Ishikawa (cell line): ENCODE data around the gene KIRREL3.

Experiments used
- CEBPB ChIP-seq: IDR thresholded peaks from 2 replicates; pipeline ENCODE4 v1.6.1; 2012
- EGR1 ChIP-seq: IDR thresholded peaks from 2 replicates; pipeline ENCODE4 v1.6.1; 2012
- EP300 ChIP-seq: IDR thresholded peaks from 2 replicates; pipeline ENCODE4 v1.6.1; 2012; ENCODE audit warnings: borderline replicate concordance
- FOXM1 ChIP-seq: IDR thresholded peaks from 2 replicates; pipeline ENCODE4 v1.6.1; 2012; ENCODE audit warnings: low read depth, borderline replicate concordance
- MAX ChIP-seq: IDR thresholded peaks from 2 replicates; pipeline ENCODE4 v1.6.1; 2012
- NFIC ChIP-seq: IDR thresholded peaks from 2 replicates; pipeline ENCODE4 v1.6.1; 2012
- RAD21 ChIP-seq: IDR thresholded peaks from 2 replicates; pipeline ENCODE4 v1.6.1; 2012; ENCODE audit warnings: low read depth
- REST ChIP-seq: IDR thresholded peaks from 2 replicates; pipeline ENCODE4 v1.6.1; 2012; ENCODE audit warnings: low read depth, mild to moderate bottlenecking
- TAF1 ChIP-seq: IDR thresholded peaks from 2 replicates; pipeline ENCODE4 v1.6.1; 2012; ENCODE audit warnings: low read depth, mild to moderate bottlenecking
- TCF12 ChIP-seq: IDR thresholded peaks from 2 replicates; pipeline ENCODE4 v1.6.1; 2012; ENCODE audit warnings: low read depth
- TEAD4 ChIP-seq: IDR thresholded peaks from 2 replicates; pipeline ENCODE4 v1.6.1; 2012
- USF1 ChIP-seq: IDR thresholded peaks from 2 replicates; pipeline ENCODE4 v1.6.1; 2012
- YY1 ChIP-seq: IDR thresholded peaks from 2 replicates; pipeline ENCODE4 v1.6.1; 2012; ENCODE audit warnings: low read depth
- ZBTB7A ChIP-seq: IDR thresholded peaks from 2 replicates; pipeline ENCODE4 v1.6.1; 2012; ENCODE audit warnings: low read depth

The KIRREL3 gene

GRCh38 chr11:126527651-126528050 is 472.9 kb downstream of the KIRREL3 start:
- TF ChIP-seq ZBTB7A (no peak), TEAD4 (no peak), RAD21 (no peak), REST (no peak)

- TF ChIP-seq REST (no peak), USF1 (no peak), NFIC (no peak), TAF1 (no peak)
These were observed 474.1 kb downstream of the KIRREL3 start for GRCh38 chr11:126526471-126526870.

GRCh38 chr11:126525702-126526101 is 474.9 kb downstream of the KIRREL3 start:
- TF ChIP-seq TCF12 (no peak), CEBPB (no peak), TEAD4 (no peak), USF1 (no peak), MAX (no peak), FOXM1 (no peak), NFIC (no peak), TAF1 (no peak)

GRCh38 chr11:126525216-126525615 is 475.4 kb downstream of the KIRREL3 start:
- TF ChIP-seq ZBTB7A (no peak), RAD21 (no peak), EGR1 (no peak), TAF1 (no peak), TEAD4 (no peak), MAX (no peak), USF1 (no peak)

- TF ChIP-seq TEAD4, result no peak
- TF ChIP-seq YY1, result no peak
- no peak for TF ChIP-seq MAX
- no peak for TF ChIP-seq ZBTB7A
- no peak for TF ChIP-seq REST
- TF ChIP-seq EGR1, result no peak
- TF ChIP-seq TAF1, result no peak
- no peak for TF ChIP-seq EP300
- TF ChIP-seq CEBPB, result no peak
- no peak for TF ChIP-seq RAD21
- no peak for TF ChIP-seq FOXM1
These were observed 476.9 kb downstream of the KIRREL3 start for GRCh38 chr11:126523441-126524205.
